ENCODE data around the gene WAPL.

WAPL gene

GRCh38 chr10:86522510-86522855 is 891 bp upstream of the WAPL start:
- TF ChIP-seq, protein P1, sequence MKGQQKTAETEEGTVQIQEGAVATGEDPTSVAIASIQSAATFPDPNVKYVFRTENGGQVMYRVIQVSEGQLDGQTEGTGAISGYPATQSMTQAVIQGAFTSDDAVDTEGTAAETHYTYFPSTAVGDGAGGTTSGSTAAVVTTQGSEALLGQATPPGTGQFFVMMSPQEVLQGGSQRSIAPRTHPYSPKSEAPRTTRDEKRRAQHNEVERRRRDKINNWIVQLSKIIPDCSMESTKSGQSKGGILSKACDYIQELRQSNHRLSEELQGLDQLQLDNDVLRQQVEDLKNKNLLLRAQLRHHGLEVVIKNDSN (IDR thresholded peaks at IDR 0.05) = no peak
- TF ChIP-seq, protein P2, sequence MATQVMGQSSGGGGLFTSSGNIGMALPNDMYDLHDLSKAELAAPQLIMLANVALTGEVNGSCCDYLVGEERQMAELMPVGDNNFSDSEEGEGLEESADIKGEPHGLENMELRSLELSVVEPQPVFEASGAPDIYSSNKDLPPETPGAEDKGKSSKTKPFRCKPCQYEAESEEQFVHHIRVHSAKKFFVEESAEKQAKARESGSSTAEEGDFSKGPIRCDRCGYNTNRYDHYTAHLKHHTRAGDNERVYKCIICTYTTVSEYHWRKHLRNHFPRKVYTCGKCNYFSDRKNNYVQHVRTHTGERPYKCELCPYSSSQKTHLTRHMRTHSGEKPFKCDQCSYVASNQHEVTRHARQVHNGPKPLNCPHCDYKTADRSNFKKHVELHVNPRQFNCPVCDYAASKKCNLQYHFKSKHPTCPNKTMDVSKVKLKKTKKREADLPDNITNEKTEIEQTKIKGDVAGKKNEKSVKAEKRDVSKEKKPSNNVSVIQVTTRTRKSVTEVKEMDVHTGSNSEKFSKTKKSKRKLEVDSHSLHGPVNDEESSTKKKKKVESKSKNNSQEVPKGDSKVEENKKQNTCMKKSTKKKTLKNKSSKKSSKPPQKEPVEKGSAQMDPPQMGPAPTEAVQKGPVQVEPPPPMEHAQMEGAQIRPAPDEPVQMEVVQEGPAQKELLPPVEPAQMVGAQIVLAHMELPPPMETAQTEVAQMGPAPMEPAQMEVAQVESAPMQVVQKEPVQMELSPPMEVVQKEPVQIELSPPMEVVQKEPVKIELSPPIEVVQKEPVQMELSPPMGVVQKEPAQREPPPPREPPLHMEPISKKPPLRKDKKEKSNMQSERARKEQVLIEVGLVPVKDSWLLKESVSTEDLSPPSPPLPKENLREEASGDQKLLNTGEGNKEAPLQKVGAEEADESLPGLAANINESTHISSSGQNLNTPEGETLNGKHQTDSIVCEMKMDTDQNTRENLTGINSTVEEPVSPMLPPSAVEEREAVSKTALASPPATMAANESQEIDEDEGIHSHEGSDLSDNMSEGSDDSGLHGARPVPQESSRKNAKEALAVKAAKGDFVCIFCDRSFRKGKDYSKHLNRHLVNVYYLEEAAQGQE (IDR thresholded peaks at IDR 0.05; ENCODE audit: low read depth) = no peak
- TF ChIP-seq RAD21 (IDR thresholded peaks at IDR 0.05; ENCODE audit: low read depth) (no peak), TEAD4 (IDR thresholded peaks at IDR 0.05) (no peak), TAF1 (IDR thresholded peaks at IDR 0.05; ENCODE audit: low read depth) (no peak)

DNA sequence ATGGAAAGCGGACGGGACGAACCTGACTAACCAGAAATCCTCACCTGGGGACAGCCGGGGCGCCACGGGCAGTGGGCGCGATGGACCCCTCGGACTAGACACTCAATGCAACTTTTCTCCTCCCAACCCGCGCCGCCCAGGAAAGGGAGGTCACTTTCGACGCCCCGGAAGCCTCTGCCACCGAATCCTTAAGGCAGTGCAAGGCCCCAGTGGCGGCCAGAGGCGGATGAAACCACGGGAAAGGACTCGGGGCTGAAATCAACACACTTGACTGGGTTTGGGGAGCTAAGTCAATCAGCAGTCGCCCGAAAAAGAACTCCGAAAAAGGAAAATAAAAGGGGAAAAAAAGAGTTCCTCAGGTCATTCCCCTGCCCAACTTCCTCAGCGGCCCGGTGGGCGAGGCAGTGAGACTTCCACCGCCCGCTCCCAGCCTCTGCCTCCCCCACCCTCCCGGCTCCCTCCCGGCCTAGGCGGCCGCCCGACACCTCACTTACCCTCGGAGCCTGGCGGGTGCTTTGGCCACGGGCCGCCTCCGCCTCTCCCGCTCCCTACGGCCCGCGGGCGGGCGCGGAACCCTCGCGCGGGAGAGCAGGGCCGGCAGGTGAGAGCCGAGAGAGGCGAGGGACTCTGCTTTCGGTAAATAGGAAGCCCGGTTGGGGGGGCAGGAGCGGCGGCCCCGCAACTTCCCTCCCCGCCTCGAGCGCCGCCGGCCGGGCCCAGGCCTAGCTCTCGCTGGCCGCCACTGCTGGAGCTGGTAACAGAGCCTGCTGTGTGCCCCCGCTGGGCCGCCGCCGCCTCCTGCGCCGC is 518 bp downstream of the WAPL start:
- TF ChIP-seq TEAD4 (IDR thresholded peaks at IDR 0.05) (no peak), FOXM1 (IDR thresholded peaks at IDR 0.05; ENCODE audit: borderline replicate concordance, low read depth) (no peak), ZBTB7A (IDR thresholded peaks at IDR 0.05; ENCODE audit: low read depth) (peak; percentile 97), YY1 (IDR thresholded peaks at IDR 0.05; ENCODE audit: low read depth) (no peak), MAX (IDR thresholded peaks at IDR 0.05) (peak; percentile 31; the same call in 1 of the 2 replicates), CREB1 (IDR thresholded peaks at IDR 0.05; ENCODE audit: low read depth) (no peak), TAF1 (IDR thresholded peaks at IDR 0.05; ENCODE audit: low read depth) (peak; percentile 73; the same call in 1 of the 2 replicates)
- TF ChIP-seq, protein P1 (IDR thresholded peaks at IDR 0.05) = no peak

- TF ChIP-seq MAX (IDR thresholded peaks at IDR 0.05) (no peak), EP300 (IDR thresholded peaks at IDR 0.05; ENCODE audit: borderline replicate concordance) (no peak), ZBTB7A (IDR thresholded peaks at IDR 0.05; ENCODE audit: low read depth) (no peak), TEAD4 (IDR thresholded peaks at IDR 0.05) (no peak), EGR1 (IDR thresholded peaks at IDR 0.05) (no peak), TCF12 (IDR thresholded peaks at IDR 0.05; ENCODE audit: low read depth) (no peak), CREB1 (IDR thresholded peaks at IDR 0.05; ENCODE audit: low read depth) (no peak), YY1 (IDR thresholded peaks at IDR 0.05; ENCODE audit: low read depth) (no peak), NFIC (IDR thresholded peaks at IDR 0.05) (no peak), CEBPB (IDR thresholded peaks at IDR 0.05) (no peak), FOXM1 (IDR thresholded peaks at IDR 0.05; ENCODE audit: borderline replicate concordance, low read depth) (no peak), RAD21 (IDR thresholded peaks at IDR 0.05; ENCODE audit: low read depth) (no peak), TAF1 (IDR thresholded peaks at IDR 0.05; ENCODE audit: low read depth) (no peak)
- TF ChIP-seq, protein P2 (IDR thresholded peaks at IDR 0.05; ENCODE audit: low read depth) = no peak
- TF ChIP-seq, protein P1 (IDR thresholded peaks at IDR 0.05) = no peak
These were observed 2.8 kb downstream of the WAPL start for GRCh38 chr10:86518781-86519180.

- TF ChIP-seq CREB1 (IDR thresholded peaks at IDR 0.05; ENCODE audit: low read depth) (no peak), NFIC (IDR thresholded peaks at IDR 0.05) (no peak), RAD21 (IDR thresholded peaks at IDR 0.05; ENCODE audit: low read depth) (no peak), TCF12 (IDR thresholded peaks at IDR 0.05; ENCODE audit: low read depth) (no peak), EGR1 (IDR thresholded peaks at IDR 0.05) (no peak), MAX (IDR thresholded peaks at IDR 0.05) (no peak), CEBPB (IDR thresholded peaks at IDR 0.05) (no peak), TEAD4 (IDR thresholded peaks at IDR 0.05) (no peak), FOXM1 (IDR thresholded peaks at IDR 0.05; ENCODE audit: borderline replicate concordance, low read depth) (no peak), TAF1 (IDR thresholded peaks at IDR 0.05; ENCODE audit: low read depth) (no peak), YY1 (IDR thresholded peaks at IDR 0.05; ENCODE audit: low read depth) (no peak)
- TF ChIP-seq, protein P2 (IDR thresholded peaks at IDR 0.05; ENCODE audit: low read depth) = no peak
- TF ChIP-seq, protein P1 (IDR thresholded peaks at IDR 0.05) = no peak
These were observed 9.5 kb downstream of the WAPL start for GRCh38 chr10:86512137-86512536.

Measured in Ishikawa (cell line).